ENCODE results near the gene TAF1C.
"Not testable (repeated sequence)": the region's sequence is repeated elsewhere in the genome, so short reads cannot be mapped to it uniquely, and the experiment has no call there.

Gene TAF1C

GRCh38 chr16:84205976-84206691 lies 19.3 kb upstream of the TAF1C start (continued):
- TF ChIP-seq PBX3 (CRISPR knock-in tag; IDR thresholded peaks at IDR 0.05) = no peak
- no peak for TF ChIP-seq ZNF423 (tag by site-specific recombination; IDR thresholded peaks at IDR 0.05)
- TF ChIP-seq PRDM2 (tag by site-specific recombination; IDR thresholded peaks at IDR 0.05; ENCODE audit: borderline replicate concordance) = no peak
- TF ChIP-seq YY2 (tag by site-specific recombination; IDR thresholded peaks at IDR 0.05) = no peak
- TF ChIP-seq ZSCAN4 (tag by site-specific recombination; IDR thresholded peaks at IDR 0.05) = no peak
- TF ChIP-seq MEIS1 (CRISPR knock-in tag; IDR thresholded peaks at IDR 0.05; ENCODE audit: borderline replicate concordance) = no peak

GRCh38 chr16:84205123-84205522 lies 18.3 kb upstream of the TAF1C start:
- POLR2A ChIA-PET; H3K9me3 ChIP-seq (ENCODE audit: control insufficient read depth, insufficient read depth, low read depth, low read length): not testable (repeated sequence)

GRCh38 chr16:84204551-84204950 lies 17.7 kb upstream of the TAF1C start:
- H3K9me3 ChIP-seq (ENCODE audit: control insufficient read depth, insufficient read depth, low read depth, low read length); CTCF ChIA-PET; H3K27ac ChIP-seq (ENCODE audit: extremely low read depth, low read depth, low read length); H3K4me1 ChIP-seq (ENCODE audit: control insufficient read depth, insufficient read depth, low read length); H3K4me3 ChIP-seq (ENCODE audit: low read depth, low read length); H3K36me3 ChIP-seq (ENCODE audit: control insufficient read depth in 2 of 2, insufficient read depth in 1 of 2, low read length in 2 of 2); POLR2A ChIA-PET: not testable (repeated sequence)

More at GRCh38 chr16:84205123-84205522, 18.3 kb upstream of the TAF1C start:
- H3K4me1 ChIP-seq (ENCODE audit: control insufficient read depth, insufficient read depth, low read length); H3K27ac ChIP-seq (ENCODE audit: extremely low read depth, low read depth, low read length); CTCF ChIA-PET; H3K36me3 ChIP-seq (ENCODE audit: control insufficient read depth in 2 of 2, insufficient read depth in 1 of 2, low read length in 2 of 2); H3K4me3 ChIP-seq (ENCODE audit: low read depth, low read length): not testable (repeated sequence)

- Histone ChIP-seq H3K27ac (ENCODE audit: extremely low read depth, low read depth, low read length) (no peak overlapping the region), H3K9me3 (ENCODE audit: control insufficient read depth, insufficient read depth, low read depth, low read length) (no peaks in the 10 kb centered on the region), H3K36me3 (ENCODE audit: control insufficient read depth in 2 of 2, insufficient read depth in 1 of 2, low read length in 2 of 2) (no peaks in the 10 kb centered on the region), H3K4me1 (ENCODE audit: control insufficient read depth, insufficient read depth, low read length) (no peaks in the 10 kb centered on the region), H3K4me3 (ENCODE audit: low read depth, low read length) (no peak overlapping the region)
- ChIA-PET POLR2A (no interaction called here), CTCF (interaction anchor here (0.6 kb wide), 1 partner anchor 220 kb away, joined by 3 read pairs; no protein-coding TSS in a partner anchor)
- TF ChIP-seq PRDM4 (tag by site-specific recombination; IDR thresholded peaks at IDR 0.05) (no peak), ZNF785 (tag by site-specific recombination; IDR thresholded peaks at IDR 0.05) (no peak), ZNF837 (tag by site-specific recombination; IDR thresholded peaks at IDR 0.05) (no peak), ZNF830 (tag by site-specific recombination; IDR thresholded peaks at IDR 0.05; ENCODE audit: low read depth) (no peak), ZNF449 (tag by site-specific recombination; IDR thresholded peaks at IDR 0.05) (no peak), ZNF645 (tag by site-specific recombination; IDR thresholded peaks at IDR 0.05) (no peak), ZNF473 (tag by site-specific recombination; IDR thresholded peaks at IDR 0.05) (no peak), ZNF223 (tag by site-specific recombination; IDR thresholded peaks at IDR 0.05) (no peak), SETDB1 (IDR thresholded peaks at IDR 0.05; ENCODE audit: insufficient read length, low read length) (no peak)
Measured at GRCh38 chr16:84199861-84200260, 13.0 kb upstream of the TAF1C start.
